K562 (cell line): ENCODE results near the gene MPND. TPM values are rescaled to one million over a fixed set of nuclear protein-coding genes. Genes with fewer than 3 reads are reported as not detected.
A peak's percentile ranks its signal among the peaks of the same experiment; 100 is the strongest.

Experiments
- CREB3 ChIP-seq: fragments of 450-650 bp; conservative IDR thresholded peaks from 2 replicates; pipeline ENCODE4 v1.6.1; 2016; ENCODE audit warnings: missing genetic modification characterization, low read depth, mild to moderate bottlenecking, missing compliant biosample characterization, moderate library complexity
- E2F1 ChIP-seq: sonication (generic); formaldehyde crosslinking; IDR thresholded peaks from 2 replicates; pipeline ENCODE4 v1.8.1; 2023; ENCODE audit warnings: mild to moderate bottlenecking, missing genetic modification reagents, moderate library complexity
- ETS1 ChIP-seq: conservative IDR thresholded peaks from 2 replicates; pipeline ENCODE4 v1.6.1; 2011; ENCODE audit warnings: low read depth, mild to moderate bottlenecking, low read length; ENCODE audit not compliant: control insufficient read depth
- ETV1 ChIP-seq: fragments of 450-650 bp; conservative IDR thresholded peaks from 2 replicates; pipeline ENCODE4 v1.6.1; 2016; ENCODE audit warnings: missing genetic modification characterization, control low read depth, low read depth, missing compliant biosample characterization
- MAX ChIP-seq: sonication (generic); formaldehyde crosslinking; IDR thresholded peaks from 2 replicates; pipeline ENCODE4 v1.9.0; 2022; ENCODE audit warnings: mild to moderate bottlenecking, missing genetic modification reagents
- NFE2L1 ChIP-seq: fragments of 450-650 bp; IDR thresholded peaks from 2 replicates; pipeline ENCODE4 v1.6.1; 2016; ENCODE audit warnings: missing genetic modification characterization, low read depth, mild to moderate bottlenecking, missing compliant biosample characterization, moderate library complexity, borderline replicate concordance
- RERE ChIP-seq: sonication (generic); formaldehyde crosslinking; IDR thresholded peaks from 2 replicates; pipeline ENCODE4 v1.8.0; 2023; ENCODE audit warnings: missing genetic modification reagents, mild to moderate bottlenecking, borderline replicate concordance
- SETDB1 ChIP-seq: IDR thresholded peaks from one replicate; pipeline ENCODE4 v1.6.1; 2012; ENCODE audit warnings: low read length, control low read depth, inconsistent platforms
- SMARCA5 ChIP-seq: fragments of 450-650 bp; IDR thresholded peaks from 2 replicates; pipeline ENCODE4 v1.6.1; 2016
- SMARCC2 ChIP-seq: fragments of 450-650 bp; IDR thresholded peaks from 2 replicates; pipeline ENCODE4 v1.6.1; 2017; ENCODE audit warnings: antibody characterized with exemption, moderate library complexity, mild to moderate bottlenecking, low read depth
- SNRNP70 ChIP-seq: fragments of 200-400 bp; formaldehyde crosslinking; optimal IDR thresholded peaks from 2 replicates; pipeline ENCODE3; 2017; ENCODE audit warnings: low read depth, low read length
- TAF15 ChIP-seq: fragments of 200-400 bp; formaldehyde crosslinking; IDR thresholded peaks from 2 replicates; pipeline ENCODE4 v1.6.1; 2017; ENCODE audit warnings: mild to moderate bottlenecking, low read depth, low read length, moderate library complexity
- XRCC3 ChIP-seq: fragments of 450-650 bp; IDR thresholded peaks from 2 replicates; pipeline ENCODE4 v1.6.1; 2017; ENCODE audit warnings: mild to moderate bottlenecking, moderate library complexity
- ZBTB2 ChIP-seq: fragments of 450-650 bp; IDR thresholded peaks from 2 replicates; pipeline ENCODE4 v1.6.1; 2016; ENCODE audit warnings: antibody characterized with exemption
- ZC3H8 ChIP-seq: fragments of 450-650 bp; IDR thresholded peaks from 2 replicates; pipeline ENCODE4 v1.6.1; 2017
- ZNF140 ChIP-seq: fragments of 250-450 bp; sonication (Bioruptor Pico); IDR thresholded peaks from 2 replicates; pipeline ENCODE4 v1.8.0; 2021; ENCODE audit warnings: moderate library complexity, mild to moderate bottlenecking, inconsistent platforms
- ZNF699 ChIP-seq: fragments of 250-450 bp; sonication (Bioruptor Pico); IDR thresholded peaks from 2 replicates; pipeline ENCODE4 v1.8.0; 2021; ENCODE audit warnings: mild to moderate bottlenecking, moderate library complexity; ENCODE audit not compliant: insufficient replicate concordance
- polyA plus RNA-seq, 8 experiments: library from polyadenylated mRNA; depleted of rRNA in 4 of 8; stranded (reverse) in 5 of 8; unstranded in 3 of 8; fragments of >200 nt; fragmentation: Nextera tagmentation in 2 of 8; fragmentation: Illumina TruSeq in 1 of 8; extraction: Ambion mirVana in 2 of 8; extraction: Trizol in 1 of 8; gene quantifications; 2 replicates each; pipeline versions ENCODE4 v1.2.1 to v1.2.3, GENCODE V29; 2011 to 2014; ENCODE audit warnings: inconsistent platforms in 1 of 8, missing spikeins in 1 of 8
- total RNA-seq, 7 experiments: library from RNA; depleted of rRNA in 6 of 7; stranded (reverse); fragments of >200 nt in 6 of 7; fragmentation: Illumina TruSeq in 2 of 7; extraction: Trizol in 2 of 7; gene quantifications; 2 replicates each; pipeline versions ENCODE4 v1.2.1 to v1.2.3, GENCODE V29; 2011 to 2021; ENCODE audit warnings: low replicate concordance in 1 of 7

Gene MPND
- total and polyA plus RNA-seq, 9 of the 15 experiments (the other 6 are each of a cell fraction or from before 2014, with no cell fraction given): 0.25 to 14.0 (median 3.9) TPM

GRCh38 chr19:4374498-4375163 lies 31.3 kb downstream of the MPND start (continued):
- peak; percentile 80 for TF ChIP-seq ZBTB2
- TF ChIP-seq ZC3H8: peak; percentile 7; the same call in 1 of the 2 replicates
- TF ChIP-seq E2F1 (CRISPR knock-in tag): no peak; the same call in 1 of the 2 replicates
- TF ChIP-seq SMARCC2: peak; percentile 74
- TF ChIP-seq TAF15: no peak
- TF ChIP-seq ETV1 (tag): peak; percentile 45
- TF ChIP-seq ETS1: 0 out of 2 replicates have a peak, but pooled peaks have one; percentile 81
- TF ChIP-seq MAX: peak; percentile 100
- no peak for TF ChIP-seq XRCC3
- no peak for TF ChIP-seq SNRNP70
- no peak for TF ChIP-seq ZNF140 (CRISPR knock-in tag)
- 0 out of 2 replicates have a peak, but pooled peaks have one; percentile 7 for TF ChIP-seq RERE (CRISPR knock-in tag)
- TF ChIP-seq SMARCA5: peak; percentile 86
- TF ChIP-seq ZNF699 (CRISPR knock-in tag): no peak
- no peak for TF ChIP-seq SETDB1
- TF ChIP-seq CREB3 (tag): no peak; the same call in none of the 2 replicates
- TF ChIP-seq NFE2L1 (tag): peak; percentile 93
